ENCODE data around the gene ATG9A. TPM values are rescaled to one million over a fixed set of nuclear protein-coding genes. Genes with fewer than 3 reads are reported as not detected.

Gene ATG9A
- total and polyA plus RNA-seq, 11 donors: 28.3 to 147 (median 83.5) TPM

DNA sequence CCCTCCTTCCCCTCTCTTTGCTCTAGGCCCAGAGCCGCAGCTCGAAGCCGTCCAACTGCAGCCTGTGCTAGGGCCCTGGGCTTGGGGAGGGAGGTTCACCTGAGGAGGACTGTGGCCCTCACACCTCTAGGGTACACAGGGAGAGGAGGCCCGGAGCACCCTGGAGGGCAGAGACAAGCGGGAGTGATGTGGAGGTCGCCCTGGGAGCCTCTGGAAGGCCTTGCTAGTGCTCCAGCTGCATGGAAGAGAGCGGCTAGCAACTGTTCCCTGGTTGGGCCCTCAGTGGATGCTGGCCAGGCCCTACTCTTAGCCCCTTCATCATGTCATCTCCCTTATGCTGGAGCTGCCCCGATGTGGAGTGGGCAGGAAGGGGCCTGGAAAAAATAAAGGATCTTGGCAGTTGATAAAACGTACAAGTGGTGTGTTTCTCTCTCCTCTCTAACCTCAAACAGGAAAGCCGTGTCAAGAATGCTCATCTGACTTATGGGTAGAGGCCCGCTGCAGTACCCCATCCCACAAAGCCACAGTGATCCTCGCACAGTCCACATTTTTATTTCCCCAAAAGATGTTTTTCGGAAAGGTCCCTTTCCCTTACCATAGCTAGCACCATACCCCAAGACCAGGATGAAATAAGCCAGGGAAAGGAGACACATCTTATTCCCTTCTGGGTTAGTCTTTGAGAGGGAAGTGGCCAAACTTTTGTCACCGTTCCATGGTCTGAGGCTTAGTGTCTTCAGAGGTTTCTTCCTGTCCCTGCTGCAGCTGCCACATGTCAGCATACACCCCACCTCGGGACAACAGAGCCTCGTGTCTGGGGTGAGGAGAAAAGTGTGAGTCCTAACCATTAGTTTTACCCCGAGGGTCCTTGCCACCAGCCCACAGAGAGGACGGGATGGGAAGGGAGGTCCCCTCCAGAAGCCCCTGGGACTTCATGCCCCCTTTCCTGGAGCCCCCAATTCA lies 19.9 kb downstream of the ATG9A start:
- TF ChIP-seq, protein P1, sequence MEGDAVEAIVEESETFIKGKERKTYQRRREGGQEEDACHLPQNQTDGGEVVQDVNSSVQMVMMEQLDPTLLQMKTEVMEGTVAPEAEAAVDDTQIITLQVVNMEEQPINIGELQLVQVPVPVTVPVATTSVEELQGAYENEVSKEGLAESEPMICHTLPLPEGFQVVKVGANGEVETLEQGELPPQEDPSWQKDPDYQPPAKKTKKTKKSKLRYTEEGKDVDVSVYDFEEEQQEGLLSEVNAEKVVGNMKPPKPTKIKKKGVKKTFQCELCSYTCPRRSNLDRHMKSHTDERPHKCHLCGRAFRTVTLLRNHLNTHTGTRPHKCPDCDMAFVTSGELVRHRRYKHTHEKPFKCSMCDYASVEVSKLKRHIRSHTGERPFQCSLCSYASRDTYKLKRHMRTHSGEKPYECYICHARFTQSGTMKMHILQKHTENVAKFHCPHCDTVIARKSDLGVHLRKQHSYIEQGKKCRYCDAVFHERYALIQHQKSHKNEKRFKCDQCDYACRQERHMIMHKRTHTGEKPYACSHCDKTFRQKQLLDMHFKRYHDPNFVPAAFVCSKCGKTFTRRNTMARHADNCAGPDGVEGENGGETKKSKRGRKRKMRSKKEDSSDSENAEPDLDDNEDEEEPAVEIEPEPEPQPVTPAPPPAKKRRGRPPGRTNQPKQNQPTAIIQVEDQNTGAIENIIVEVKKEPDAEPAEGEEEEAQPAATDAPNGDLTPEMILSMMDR (IDR thresholded peaks at IDR 0.05): no peak
- no peak for TF ChIP-seq POLR2A (IDR thresholded peaks at IDR 0.05)
- whole genome bisulfite sequencing, 4 donors: 77 to 81% (median 80%) methylated on average over 13 to 18 of the region's 18 CpGs
- H3K36me3 ChIP-seq: peaks cover 0 to 63% (median 53%) of the 10 kb centered on the region in 9 donors
- no peak overlapping the region for H3K27ac ChIP-seq
- intact Hi-C loops (cut with DNase I): loop anchor here in 7 of 10 donors (5.0 kb wide), 3 partner anchors 37 to 47 kb away; partner anchors contain the start of genes NHEJ1 (in 3 of the 7) and SLC23A3 (in 3 of the 7)
- H3K4me1 ChIP-seq: peaks cover 0 to 25% (median 17%) of the 10 kb centered on the region in 12 donors
- DNase-seq (peak in 1 of 5 donors; percentile 4), ATAC-seq (no peak)
- no peaks in the 10 kb centered on the region for H3K27me3 ChIP-seq
- no peaks in the 10 kb centered on the region for H3K9me3 ChIP-seq
- no peak overlapping the region for H3K4me3 ChIP-seq

DNA sequence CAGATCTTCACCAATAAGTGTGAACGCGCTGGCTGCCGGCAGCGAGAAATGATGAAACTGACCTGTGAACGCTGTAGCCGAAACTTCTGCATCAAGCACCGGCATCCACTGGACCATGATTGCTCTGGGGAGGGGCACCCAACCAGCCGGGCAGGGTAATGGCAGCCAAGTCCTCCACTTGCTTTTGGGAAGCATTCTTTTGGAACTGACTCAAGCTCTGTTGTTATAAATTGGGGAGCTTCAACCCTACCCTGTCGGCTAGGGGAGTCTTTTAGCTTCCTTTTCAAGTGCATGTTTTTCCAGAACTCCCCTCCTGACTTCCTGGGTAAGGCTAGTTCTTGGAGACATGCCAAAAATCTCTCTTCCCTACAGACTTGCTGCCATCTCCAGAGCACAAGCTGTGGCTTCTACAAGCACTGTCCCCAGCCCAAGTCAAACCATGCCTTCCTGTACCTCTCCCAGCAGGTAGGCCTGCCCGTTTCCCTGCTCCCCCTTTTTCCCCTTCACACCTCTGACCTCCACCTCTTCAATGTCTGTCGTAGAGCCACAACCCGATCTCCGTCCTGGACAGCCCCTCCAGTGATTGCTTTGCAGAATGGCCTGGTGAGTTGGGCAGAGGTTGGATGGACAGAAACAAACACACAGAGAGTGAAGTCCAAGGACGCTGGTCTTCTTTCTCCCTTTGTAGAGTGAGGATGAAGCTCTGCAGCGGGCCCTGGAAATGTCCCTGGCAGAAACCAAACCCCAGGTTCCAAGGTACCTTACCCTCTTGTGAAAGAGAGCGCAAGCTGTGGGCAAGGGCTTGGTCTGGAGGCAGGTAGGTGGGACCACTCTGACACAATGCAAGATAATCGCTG lies 21.3 kb downstream of the ATG9A start:
- DNase-seq: peak in 1 of 5 donors; percentile 6
- intact Hi-C loops (cut with DNase I): loop anchor here in 8 of 10 donors (2.0 to 5.0 kb wide), 7 partner anchors 29 to 47 kb away; partner anchors contain the start of genes NHEJ1 (in 4 of the 8), SLC23A3 (in 3 of the 8), CNPPD1 (in 1 of the 8) and RETREG2 (in 1 of the 8)
- no peak for ATAC-seq

DNA sequence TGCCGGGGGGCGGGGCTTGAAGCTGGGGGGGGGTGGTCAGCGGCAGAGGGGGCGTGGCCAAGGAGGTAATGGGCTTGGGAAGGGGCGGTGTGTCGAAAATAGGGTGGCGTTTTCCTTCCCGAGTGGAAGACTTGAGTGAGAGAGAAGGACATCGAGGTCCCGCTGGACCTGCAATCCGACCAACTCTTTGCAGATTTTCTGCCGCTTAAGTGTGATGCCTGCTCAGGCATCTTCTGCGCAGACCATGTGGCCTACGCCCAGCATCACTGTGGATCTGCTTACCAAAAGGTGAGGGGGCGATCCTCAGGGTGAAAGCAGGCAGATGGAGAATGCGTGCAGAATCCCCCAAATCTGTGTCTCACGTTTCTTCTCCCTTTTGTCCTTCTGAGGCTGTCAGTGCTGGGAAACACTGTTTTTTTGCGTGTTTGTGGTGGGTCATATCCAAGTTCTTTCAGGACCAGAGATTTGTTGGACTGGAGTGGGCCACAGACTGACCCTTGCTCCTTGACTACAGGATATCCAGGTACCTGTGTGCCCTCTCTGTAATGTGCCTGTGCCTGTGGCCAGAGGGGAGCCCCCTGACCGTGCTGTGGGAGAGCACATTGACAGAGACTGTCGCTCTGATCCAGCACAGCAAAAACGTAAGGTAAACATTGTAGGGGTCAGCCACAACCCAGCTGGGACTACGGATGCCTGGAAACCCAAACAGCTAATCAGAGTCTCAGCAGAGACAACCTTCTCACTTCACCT lies 22.1 kb downstream of the ATG9A start:
- 19 to 24% (median 20%) methylated on average over 19 to 22 of the region's 22 CpGs for WGBS, 4 donors
- intact Hi-C loops (cut with DNase I): loop anchor here in 8 of 10 donors (2.0 to 5.0 kb wide), 7 partner anchors 29 to 47 kb away; partner anchors contain the start of genes NHEJ1 (in 4 of the 8), SLC23A3 (in 3 of the 8), CNPPD1 (in 1 of the 8) and RETREG2 (in 1 of the 8)

More for the DNA sequence above, 21.3 kb downstream of the ATG9A start:
- H3K27ac ChIP-seq: peak overlapping the region in 9 of 12 donors; percentile 86 to 98 (median 96)
- H3K4me1 ChIP-seq: peaks cover 0 to 25% (median 17%) of the 10 kb centered on the region in 12 donors
- H3K9me3 ChIP-seq: no peaks in the 10 kb centered on the region
- peaks cover 0 to 49% (median 39%) of the 10 kb centered on the region in 9 donors for H3K36me3 ChIP-seq
- no peak for TF ChIP-seq POLR2A (IDR thresholded peaks at IDR 0.05)
- TF ChIP-seq, protein P1 (IDR thresholded peaks at IDR 0.05): no peak
- H3K4me3 ChIP-seq: peak overlapping the region in 3 of 12 donors; percentile 72 to 95 (median 77)
- no peaks in the 10 kb centered on the region for H3K27me3 ChIP-seq
- WGBS, 4 donors: 73 to 76% (median 74%) methylated on average over 17 of the region's 17 CpGs

More for the DNA sequence above, 22.1 kb downstream of the ATG9A start:
- DNase-seq (no peak), ATAC-seq (no peak)
- H3K27ac ChIP-seq: peak overlapping the region; percentile 80 to 99 (median 96)
- TF ChIP-seq, protein P1 (IDR thresholded peaks at IDR 0.05): no peak
- no peak for TF ChIP-seq POLR2A (IDR thresholded peaks at IDR 0.05)
- no peaks in the 10 kb centered on the region for H3K9me3 ChIP-seq
- peaks cover 0 to 25% (median 17%) of the 10 kb centered on the region in 12 donors for H3K4me1 ChIP-seq
- no peaks in the 10 kb centered on the region for H3K27me3 ChIP-seq
- peak overlapping the region; percentile 36 to 95 (median 71) for H3K4me3 ChIP-seq
- H3K36me3 ChIP-seq: peaks cover 0 to 41% (median 33%) of the 10 kb centered on the region in 9 donors
